Activated CD4-positive, alpha-beta T cell treated with anti-CD3 and anti-CD28 coated beads, Interleukin-2, Interleukin-4, amounts not matched to agents 100 ng/mL and 50 ng/mL, durations not matched to agents 16 hours and 8 hours (primary cell): ENCODE measurements around the gene SLC6A7.

Experiments used
- DNase-seq: peaks from one replicate; pipeline ENCODE4 v3.0.0-alpha.2; 2020; ENCODE audit warnings: low spot score

Gene SLC6A7

GRCh38 chr5:150189728-150190502 is at the start of gene SLC6A7:
Gene SLC6A7 (plus strand): TSS chr5:150190062. CDS start chr5:150190328, 266 bp downstream.
- no peak for DNase-seq

DNA sequence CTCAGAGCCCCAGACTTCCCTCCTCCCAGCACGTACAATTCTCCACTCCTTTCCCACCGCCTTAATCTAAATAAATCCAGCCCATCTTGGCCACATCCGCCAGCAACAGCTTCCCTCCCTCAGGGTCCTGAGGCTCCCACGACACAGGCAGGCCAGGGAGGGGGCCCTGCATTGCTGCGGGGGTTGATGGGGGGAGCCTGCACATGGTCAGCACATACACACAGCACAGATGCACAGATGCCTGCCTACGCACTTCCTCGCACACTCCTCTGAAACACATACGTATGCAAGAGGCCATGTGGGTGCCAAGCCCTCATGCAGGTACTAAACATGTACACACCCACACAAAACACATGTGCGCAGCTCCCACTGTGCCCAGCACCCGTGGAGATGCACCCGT is 49.0 kb upstream of the SLC6A7 start:
- DNase-seq, result no peak

GRCh38 chr5:150141544-150142184 is 48.2 kb upstream of the SLC6A7 start:
- no peak for DNase-seq

DNA sequence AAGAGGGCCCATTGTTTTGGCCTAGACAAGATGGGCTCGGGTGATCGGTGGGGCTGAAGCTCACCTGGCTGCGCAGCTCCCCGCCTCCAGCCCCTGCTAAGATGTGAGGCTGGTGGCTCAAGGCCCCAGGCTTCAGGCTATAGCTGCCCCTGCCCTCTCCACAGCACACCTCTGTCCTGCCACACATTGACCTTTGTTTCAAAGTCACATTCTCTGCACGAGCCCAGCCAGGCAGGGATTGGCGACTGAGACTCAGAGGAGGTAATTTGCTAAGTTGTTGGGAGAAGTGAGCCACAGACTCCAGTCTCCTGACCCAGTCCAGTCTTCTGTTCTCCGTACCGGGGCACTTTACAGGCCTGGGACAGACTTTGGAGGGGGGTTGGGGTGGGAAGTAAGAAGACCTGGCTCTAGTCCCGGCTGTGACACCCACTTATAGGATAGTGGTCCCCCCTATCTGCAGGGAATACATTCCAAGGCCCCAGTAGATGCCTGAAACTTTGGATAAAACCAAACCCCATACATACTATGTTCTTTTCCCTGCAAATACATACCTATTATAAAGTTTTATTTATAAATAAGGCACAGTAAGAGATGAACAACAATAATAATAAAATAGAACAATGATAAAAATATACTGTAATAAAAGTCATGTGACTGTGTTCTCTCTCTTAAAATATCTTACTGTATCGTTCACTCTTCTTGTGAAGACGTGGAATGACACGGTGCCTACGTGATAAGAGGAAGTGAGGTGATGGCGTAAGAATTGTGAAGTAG is 47.5 kb upstream of the SLC6A7 start:
- no peak for DNase-seq

DNA sequence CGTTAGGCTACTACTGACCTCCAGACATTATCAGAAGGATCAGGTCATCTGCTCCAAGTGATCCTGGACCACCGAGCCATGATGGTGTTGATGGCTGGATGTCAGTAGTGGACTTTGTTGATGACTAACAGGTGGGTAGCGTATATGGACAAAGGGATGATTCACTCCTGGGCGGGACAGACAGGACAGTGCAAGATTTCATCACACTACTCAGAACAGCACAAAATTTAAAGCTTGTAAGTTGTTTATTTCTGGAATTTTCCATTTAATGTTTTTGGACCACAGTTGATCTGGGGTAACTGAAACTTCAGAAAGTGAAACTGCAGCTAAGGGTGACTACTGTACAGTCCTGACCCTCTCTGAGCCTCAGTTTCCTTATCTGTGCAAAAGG is 46.9 kb upstream of the SLC6A7 start:
- no peak for DNase-seq

DNA sequence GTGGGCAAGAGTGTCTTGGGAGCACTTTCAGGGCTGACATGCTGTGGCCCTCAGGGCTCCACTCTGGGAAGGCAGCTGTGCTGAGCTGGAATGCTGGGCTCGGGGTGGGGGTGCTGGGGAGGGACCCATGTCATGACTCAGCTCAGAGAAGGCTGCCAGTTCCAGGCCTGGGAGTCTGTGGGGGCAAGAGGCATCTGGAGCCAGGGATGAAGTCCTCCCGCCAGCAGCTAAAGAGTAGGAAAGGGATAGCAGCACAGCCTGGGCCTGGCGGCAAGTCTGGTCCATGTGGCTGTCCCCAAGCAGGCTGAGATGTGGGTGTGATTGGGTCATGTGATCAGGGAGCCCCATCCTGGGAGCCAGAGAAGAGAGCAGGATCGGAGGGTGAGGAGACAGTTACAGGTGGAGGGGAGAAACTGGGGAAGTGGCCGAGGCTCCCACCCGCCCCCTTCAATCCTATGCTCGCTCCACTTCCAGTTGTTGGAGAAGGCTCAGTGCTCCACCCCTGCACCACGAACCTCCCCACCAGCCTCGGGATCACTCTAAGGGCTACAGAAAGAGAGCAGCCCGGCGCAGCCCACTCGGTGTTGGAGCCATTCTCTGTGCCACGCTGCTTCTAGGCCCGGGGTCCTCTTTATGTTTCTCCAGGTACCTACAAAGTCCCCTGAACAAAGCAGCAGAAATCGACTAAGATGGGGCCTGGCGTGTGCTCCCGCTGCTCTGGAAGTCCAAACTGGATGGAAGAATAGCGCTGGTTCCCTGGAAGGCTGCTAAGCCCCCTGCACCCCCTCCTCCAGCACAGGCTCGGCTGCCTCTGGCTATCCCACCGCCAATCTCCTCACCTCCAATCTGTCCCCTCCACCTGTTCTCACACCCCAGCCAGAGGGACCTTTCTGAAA is 46.3 kb upstream of the SLC6A7 start:
- DNase-seq, result no peak

- no peak for DNase-seq
These were observed 45.5 kb upstream of the SLC6A7 start for GRCh38 chr5:150144246-150144801.

GRCh38 chr5:150144879-150145278 is 45.0 kb upstream of the SLC6A7 start:
- DNase-seq, result no peak

DNA sequence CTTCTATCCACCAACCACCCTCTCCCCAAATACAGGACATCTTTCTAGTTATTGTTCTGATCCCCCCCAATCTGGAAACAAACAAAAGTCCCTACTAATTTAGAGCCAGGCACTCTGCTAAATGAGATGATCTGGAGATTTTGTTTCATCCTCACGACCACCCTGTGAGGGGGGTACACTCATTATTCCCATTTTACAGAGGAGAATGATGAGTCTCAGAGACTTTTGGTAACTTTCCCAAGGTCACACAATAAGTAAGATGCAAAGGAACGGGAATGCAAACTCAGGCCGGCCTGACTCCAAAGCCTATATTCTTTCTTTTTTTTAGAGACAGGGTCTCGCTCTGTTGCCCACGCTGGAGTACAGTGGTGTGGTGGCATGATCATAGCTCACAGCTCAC is 43.6 kb upstream of the SLC6A7 start:
- DNase-seq, result no peak

GRCh38 chr5:150146862-150147601 is 42.8 kb upstream of the SLC6A7 start:
- no peak for DNase-seq

DNA sequence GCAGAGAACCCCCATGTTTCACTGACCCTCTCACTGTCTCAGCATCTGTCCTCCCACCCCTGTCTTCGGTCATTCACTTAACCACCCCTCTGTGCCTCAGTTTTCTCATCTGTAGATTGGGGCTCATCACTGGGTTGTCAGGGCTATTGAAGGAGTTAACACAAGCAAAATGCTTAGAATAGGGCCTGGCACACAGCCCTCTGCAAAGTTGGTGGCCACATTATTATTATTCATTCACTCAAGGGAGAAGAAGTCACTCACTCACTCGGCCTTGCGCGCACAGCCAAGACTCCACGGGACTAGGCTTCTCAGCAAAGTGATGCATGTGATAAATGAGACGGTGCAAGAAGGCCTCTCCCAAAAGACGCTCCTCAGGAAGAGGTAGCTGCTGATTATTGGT is 42.2 kb upstream of the SLC6A7 start:
- no peak for DNase-seq

DNA sequence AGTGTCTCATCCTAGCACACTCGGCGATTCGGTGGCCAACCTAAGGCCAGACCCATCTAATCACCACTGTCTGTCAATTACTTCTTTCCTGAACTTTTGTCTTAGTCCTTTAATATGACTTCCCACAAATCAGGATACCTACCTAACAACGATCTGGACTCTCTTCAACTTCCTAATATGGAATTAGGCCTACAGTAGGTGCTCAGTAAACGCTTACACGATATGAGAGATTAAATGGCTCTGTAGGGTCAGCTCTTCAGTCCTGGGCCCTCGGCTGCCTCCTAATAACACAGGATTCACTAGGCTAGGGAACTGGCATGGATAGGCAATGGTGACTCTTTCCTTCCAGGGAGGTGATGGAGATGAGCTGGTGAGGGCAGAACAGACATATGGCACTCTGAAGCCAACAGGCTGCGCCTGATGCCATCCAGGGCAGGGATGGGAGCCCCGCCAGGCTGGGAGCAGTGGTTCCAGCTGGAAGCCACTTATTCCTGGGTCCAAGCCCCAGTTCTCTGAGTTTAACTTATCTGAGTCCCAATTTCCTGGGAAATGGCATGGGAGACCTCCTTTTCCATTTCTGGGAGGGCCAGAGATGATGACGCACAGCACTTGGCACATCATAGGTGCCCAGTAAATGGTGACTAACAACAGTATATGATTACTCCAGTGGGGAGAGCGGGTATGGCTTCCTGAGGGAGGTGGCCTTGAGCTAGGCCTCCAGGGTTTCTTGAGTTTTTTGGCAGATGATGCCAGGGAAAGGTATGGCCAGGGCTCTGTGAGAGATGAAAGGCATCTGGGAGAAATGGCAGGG is 41.5 kb upstream of the SLC6A7 start:
- no peak for DNase-seq

- DNase-seq, result no peak
These were observed 40.2 kb upstream of the SLC6A7 start for GRCh38 chr5:150149618-150150017.

- DNase-seq, result no peak
These were observed 37.0 kb upstream of the SLC6A7 start for GRCh38 chr5:150152636-150153462.

DNA sequence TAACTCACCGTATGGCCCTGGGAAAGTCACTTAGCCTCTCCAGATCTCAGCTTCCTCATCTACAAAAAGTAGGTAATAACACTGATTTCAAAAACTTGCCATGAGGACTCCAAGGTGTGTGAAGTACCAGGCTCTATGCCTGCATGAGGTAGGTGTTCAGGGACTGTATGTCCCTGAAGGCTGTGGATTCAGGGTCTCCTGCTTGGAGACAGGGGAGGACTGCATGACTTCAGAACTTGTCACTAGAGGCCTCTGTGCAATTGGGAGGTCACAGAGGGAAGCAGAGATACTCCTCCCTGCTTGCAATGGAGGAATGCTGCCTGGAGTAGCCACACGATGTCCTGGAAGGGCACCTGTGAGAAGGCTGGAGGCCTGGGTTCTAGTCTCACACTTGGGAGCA is 36.4 kb upstream of the SLC6A7 start:
- no peak for DNase-seq

DNA sequence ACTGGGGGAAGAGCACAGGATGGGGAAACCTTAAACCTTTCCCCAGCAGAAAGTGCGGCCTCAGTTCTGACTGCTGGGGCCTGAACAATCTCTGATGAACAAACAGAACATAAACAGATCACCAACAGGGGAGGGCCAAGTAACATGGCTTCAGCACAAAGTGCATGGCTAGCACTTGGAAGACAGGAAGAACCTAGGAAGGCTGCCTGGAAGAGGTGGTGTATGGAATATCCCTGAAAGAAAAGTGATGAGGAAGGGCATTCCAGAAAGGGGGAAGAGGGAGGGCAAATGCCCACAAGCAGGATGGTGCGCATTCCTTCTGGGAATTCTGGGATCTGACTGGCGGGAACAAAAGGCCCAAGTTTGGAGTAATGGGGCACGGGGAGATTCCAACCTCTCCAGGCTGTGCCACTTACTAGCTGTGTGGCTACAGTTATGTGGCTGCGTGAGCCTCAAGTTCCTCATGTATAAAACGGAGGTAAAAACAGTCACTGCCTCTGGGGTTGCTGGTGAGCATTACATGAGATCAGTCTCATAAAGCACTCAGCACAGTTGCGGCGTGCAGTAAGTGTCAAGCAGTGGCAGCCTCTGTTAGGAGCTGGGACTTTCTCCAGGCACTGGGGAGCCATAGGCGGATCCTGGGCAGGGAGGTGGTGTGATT is 35.8 kb upstream of the SLC6A7 start:
- DNase-seq, result no peak

- no peak for DNase-seq
These were observed 35.2 kb upstream of the SLC6A7 start for GRCh38 chr5:150154618-150155128.

- no peak for DNase-seq
These were observed 34.4 kb upstream of the SLC6A7 start, which contains the start of gene PDGFRB for GRCh38 chr5:150155258-150156026. Gene PDGFRB (minus strand): TSS chr5:150155845. CDS start chr5:150137047, 18,798 bp downstream.
